ENCODE measurements around the gene LAMA2. TPM values are rescaled to one million over a fixed set of nuclear protein-coding genes. Genes with fewer than 3 reads are reported as not detected.

The LAMA2 gene
- total RNA-seq, 1 donor from 2014 or later: 1.8 TPM

DNA sequence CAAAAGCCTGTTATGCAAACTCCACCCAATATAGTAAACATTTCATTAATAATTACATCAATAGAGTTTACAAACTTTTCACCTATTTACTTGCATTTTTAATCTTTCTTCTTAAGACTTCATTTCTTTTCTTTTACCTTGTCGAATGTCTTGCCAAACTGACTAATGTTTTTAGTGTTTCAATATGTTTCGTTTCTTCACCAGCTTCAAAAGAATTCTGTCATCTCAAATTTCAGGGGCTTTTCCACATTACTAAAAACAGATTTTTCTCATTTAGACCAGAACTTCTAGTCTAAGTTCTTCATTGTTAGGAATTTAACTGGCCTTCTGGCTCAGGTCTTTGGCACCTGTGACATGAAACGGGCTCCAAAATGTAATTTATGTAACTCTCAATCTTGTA lies 630.5 kb downstream of the LAMA2 start:
- DNase-seq (ENCODE audit: low read depth, low spot score): no peak

DNA sequence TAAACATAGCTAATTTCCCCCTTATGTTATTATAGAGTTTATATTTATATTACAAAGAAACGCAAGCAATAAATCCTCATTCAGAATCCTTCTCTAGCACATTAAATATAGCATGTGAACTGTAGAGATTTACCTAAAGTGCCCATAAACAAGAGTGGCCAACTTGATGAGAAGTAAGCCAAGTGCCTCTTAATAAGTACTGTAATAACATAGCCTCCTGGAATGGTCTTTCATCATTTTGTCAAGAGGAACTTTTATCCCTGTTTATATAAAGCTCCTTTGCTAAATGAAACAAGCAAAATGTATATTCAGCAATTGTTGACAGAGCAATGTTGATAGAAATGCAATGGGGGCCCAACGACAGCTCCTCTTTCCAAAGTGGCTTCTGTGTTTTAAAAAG lies 632.1 kb downstream of the LAMA2 start:
- no peak for DNase-seq (ENCODE audit: low read depth, low spot score)

DNA sequence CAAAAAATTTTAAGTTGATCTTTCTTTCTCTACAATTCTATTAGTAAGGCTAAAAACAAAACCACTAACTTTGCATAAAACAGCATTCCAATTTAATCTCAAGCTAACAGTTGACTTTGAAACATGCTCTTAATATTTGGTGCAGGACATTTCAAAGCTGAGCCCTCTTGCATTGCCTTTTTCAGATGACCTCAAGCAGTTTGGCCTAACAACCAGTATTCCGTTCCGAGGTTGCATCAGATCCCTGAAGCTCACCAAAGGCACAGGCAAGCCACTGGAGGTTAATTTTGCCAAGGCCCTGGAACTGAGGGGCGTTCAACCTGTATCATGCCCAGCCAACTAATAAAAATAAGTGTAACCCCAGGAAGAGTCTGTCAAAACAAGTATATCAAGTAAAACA lies 633.1 kb downstream of the LAMA2 start:
- no peak for DNase-seq (ENCODE audit: low read depth, low spot score)

DNA sequence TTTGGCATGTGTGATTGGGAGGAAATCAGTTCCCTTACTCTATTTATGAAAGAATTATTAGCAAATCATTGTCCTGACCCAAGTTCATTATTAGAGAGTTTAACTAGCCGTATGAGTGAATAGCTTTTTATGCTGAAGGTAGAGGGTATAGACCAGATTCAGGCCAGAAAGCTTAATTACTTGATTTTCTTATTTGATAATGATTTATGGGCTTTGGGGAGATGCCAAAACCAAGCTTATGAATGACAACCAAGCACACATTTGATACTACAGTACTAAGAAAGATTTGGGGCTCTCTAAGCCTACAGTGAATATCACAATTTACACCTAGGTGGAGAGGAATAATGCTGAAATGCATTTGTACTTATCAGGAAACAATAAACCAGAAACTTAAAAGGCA lies 633.8 kb downstream of the LAMA2 start:
- DNase-seq (ENCODE audit: low read depth, low spot score): no peak

DNA sequence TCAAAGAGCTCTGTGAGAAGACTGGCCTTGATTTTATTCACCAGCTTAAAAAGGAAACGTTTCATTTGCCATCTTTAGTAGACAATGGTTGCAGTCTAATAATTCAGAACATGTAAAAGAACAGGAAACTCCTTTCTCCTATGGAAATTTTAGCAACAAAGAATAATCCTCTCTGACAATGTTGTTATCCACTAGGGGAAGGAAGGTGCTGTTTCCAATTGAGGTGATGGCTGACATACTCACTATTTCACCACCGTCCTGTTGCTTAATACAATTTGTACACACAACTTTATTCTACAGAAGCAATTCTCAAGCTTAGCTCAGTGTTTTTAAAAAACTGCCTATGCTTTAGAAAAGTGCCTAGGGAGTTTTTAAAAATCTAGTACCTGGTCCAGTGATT lies 634.4 kb downstream of the LAMA2 start:
- no peak for DNase-seq (ENCODE audit: low read depth, low spot score)

DNA sequence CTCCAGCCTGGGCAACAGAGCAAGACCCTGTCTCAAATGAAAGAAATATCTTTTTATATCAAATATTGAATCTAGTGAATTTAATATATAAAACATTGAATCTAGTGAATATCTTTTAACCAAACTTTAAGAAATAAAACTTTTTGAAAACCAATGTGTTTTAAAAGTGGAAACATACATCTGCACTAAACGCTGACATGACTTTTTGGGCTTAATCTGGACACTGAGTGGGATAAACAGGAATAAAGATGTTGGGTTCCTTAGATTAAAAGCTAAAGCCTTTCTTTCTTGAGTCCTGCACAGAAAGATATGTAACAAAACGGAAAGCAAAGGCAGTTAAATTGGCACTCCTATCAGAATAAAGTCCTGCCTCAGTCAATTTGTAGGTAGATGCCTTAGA lies 636.8 kb downstream of the LAMA2 start:
- no peak for DNase-seq (ENCODE audit: low read depth, low spot score)

DNA sequence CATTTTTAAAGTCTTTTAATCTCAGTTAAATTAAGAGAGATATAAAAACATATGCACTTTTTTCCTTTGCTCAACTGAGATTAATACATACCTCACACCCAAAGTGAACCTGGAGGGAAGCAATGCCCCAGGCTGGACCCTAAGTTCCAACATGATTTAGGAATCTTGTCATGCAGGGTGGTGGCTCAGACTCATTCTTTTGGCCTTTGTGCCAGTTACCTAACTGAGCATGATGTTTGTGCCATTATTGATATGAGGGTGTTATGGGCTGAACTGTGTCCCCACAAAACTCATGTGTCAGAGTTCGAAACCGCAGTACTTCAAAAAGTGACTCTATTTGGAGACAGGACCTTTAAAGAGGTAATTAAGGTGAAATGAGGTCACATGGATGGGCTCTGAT lies 639.0 kb downstream of the LAMA2 start:
- DNase-seq (ENCODE audit: low read depth, low spot score): no peak

DNA sequence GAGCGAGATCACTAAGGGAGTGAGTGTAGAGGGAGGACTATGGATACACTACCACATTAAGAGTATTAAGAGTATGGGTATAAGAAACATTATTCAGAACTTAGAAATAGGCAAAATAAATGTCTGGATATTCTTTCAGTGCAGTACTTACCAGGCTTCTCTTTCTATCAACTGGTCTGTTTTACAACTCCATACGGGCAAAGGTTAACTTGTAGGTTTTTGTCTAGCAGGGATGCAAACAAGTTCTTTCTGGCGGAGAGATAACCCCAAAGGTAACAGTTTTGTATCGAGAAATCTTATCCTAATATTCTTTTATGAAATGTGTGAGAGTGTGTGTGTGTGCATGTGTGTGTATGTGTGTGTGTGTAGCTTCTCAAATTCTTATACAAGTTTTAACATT lies 640.9 kb downstream of the LAMA2 start:
- DNase-seq (ENCODE audit: low read depth, low spot score): no peak

DNA sequence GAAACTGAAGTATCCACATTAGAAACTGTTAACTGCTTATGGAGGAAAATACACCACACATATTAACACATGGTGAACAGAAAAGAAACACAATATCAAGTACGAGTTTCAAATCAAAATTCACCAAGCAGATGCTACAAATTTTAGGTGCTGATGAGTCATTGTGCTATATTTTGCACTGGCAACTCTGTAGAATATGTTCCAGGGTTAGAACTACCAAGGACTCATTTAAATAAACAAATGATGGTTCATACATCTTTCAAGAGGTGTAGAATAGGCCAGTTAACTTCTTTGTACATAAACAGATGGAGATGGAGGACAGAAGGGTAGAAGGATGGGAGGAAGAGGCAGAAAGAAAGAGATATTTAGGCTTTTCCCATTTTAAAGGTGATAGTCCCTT lies 642.1 kb downstream of the LAMA2 start:
- DNase-seq (ENCODE audit: low read depth, low spot score): no peak

DNA sequence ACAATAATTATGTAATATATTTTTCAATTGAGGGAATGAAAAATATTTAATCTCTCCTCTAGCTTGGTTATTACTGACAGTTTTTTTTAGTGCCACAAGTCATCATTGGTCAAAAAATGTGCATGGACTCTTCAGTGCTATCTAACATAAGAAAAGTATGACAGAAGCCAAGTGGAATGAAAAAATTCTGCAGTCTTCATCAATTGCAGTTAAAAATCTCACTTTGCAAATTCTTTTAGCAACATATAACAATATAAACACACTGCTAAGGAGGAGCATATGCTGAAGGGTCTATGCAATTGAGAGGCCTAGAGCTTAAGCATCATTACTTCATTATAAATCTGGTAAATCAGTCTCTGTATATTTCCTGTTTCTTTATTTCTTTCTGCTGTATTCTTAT lies 652.0 kb downstream of the LAMA2 start:
- DNase-seq (ENCODE audit: low read depth, low spot score): no peak

DNA sequence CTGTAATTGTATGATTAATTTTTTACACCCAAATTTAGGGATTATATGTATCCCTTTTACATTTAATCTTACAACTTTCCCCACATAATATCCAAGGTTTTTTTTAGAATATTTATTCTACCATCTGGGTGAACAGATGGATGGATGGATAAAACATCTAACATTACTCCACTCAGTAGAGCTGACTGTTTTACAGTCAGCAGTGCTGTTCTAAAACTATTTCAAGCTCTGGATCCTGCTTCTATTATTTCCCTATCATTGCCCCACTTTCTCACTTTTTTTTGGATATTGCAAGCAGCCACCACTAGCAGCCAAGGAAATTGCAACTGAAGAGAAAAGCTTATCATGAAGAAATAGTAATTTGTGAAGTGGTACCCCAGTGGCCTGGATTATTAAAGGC lies 653.3 kb downstream of the LAMA2 start:
- DNase-seq (ENCODE audit: low read depth, low spot score): no peak

DNA sequence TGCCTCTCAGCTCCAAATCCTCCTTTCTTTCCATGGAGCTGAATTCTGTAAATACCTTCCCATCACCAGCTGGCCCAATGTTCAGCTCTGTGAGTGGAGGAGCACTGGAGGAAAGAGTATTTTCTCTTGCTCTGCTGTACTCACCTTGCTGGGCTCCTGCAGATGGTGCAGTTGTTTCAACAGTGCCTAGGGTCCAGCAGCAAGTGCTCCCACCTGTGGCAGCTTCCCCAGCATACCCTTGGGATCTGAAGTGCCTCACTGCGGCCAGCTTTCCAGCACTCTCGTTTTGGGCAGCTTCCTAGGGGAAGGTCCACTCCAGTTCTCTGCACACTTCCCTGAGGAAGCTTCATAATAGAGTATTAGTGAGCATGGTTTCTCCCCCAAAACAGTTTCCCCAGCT lies 656.1 kb downstream of the LAMA2 start:
- DNase-seq (ENCODE audit: low read depth, low spot score): no peak

DNA sequence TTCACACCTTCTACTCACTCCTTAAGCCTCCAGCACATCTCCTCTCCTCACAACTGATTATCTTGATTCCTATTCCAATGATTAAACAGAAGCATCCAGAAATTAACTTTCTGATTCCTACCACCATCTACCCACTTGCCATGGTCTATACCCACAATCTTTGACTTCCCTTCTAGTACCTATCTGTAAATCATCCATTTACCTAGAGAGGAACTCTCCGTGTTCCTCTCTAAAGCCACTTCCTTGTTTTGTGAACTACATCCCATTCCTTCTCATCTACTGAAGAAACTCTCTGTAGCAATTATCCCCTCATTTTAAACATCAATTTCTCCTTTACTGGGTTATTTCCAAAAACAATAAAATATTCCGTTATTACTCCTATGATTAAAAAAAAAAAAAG lies 659.8 kb downstream of the LAMA2 start:
- no peak for DNase-seq (ENCODE audit: low read depth, low spot score)

DNA sequence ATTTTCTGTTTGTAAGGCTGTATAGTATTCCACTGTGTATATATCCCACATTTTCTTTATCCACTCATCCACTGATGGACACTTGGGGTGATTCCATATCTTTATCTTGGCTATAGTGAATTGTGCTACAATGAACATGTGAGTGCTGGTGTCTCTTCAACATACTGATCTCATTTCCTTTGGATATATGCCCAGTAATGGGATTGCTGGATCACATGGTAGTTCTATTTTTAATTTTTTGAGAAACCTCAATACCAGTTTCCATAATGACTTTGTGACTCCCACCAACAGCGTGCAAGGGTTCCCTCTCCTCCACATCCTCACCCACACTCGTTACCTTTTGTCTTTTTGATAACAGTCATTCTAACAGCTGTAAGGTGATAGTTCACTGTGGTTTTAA lies 661.0 kb downstream of the LAMA2 start:
- DNase-seq (ENCODE audit: low read depth, low spot score): no peak

DNA sequence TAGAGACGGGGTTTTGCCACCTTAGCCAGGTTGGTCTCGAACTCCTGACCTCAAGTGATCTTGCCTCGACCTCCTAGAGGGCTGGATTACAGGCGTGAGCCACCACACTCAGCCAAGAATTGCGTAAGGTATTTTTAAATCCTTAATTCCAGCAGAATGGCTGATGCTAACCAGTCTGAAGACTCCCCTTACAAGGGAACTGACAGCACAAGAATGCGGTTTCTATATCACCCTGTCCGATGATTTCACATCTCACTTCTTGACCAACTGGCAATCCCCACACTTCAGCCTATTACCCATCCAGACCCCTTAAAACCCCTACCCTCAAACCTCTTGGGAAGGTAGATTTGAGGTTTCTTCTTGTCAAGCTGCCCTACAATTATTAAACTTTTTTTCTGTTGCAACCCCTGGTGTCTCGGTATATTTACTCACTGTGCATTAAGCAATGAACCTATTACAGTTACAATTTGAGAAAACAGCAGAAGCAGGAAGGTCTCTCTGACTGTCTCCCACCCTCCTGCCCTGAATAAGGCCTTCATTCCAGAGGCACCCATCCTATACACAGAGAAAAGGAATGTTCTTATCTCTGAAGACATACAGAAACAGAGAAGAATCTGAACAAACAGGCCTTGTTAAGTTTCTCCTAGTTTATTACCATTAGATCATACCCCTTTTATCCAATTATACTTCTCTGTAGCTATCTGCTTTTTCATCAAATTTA lies 662.1 kb downstream of the LAMA2 start:
- DNase-seq (ENCODE audit: low read depth, low spot score): no peak

DNA sequence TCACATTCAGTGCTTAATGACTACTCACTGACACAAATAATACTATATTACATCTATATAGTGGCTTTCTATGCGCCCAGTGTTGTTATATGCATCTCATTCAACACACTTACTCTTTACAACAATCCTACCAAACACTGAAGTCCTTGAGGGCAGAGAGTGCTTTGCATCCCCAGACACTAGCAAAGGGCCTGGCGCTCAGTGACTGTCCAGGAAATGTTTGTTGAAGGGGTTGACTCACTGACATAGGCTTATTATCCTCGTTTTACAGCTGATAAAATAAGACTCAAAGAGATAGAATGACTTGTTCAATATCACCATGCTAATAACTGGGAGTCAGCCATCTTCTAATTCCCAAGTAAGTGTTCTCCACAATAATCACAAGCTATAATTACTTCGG lies 663.8 kb downstream of the LAMA2 start:
- DNase-seq (ENCODE audit: low read depth, low spot score): no peak

DNA sequence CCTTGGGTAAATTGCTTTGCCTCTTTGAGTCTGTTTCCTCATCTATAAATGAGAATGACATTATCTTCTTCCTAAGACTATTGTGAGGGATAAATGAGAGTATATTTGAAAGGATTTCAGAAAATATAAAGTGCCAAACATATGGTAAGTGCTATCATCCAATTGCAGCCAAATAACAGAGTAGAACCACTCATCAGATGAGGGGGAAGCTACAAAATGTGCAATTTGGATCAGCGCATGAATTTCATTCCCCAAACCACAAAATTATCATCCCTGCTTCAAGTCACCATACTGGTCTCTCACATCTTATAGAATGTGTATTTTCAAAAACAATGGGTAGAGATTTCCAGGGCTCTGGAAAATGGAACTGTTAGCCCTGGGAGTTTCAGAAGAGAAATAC lies 668.5 kb downstream of the LAMA2 start:
- no peak for DNase-seq (ENCODE audit: low read depth, low spot score)

DNA sequence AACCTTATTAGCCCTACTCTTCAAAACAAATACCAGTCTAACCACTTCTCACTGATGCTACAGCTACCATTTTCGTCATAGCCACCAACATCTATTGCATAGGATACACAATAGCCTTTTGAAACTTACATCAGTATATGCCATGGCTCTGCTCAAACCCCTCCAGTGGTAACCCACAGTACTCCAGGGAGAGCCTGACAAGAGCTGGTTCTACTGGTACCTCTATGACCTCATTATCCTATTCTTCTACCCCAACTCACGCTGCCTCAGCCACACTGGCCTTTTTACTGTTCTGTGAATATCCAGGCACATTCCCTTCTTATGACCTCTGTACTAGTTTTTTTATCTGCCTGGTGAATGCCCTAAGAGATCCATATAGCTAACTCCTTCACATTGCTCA lies 669.5 kb downstream of the LAMA2 start:
- no peak for DNase-seq (ENCODE audit: low read depth, low spot score)

DNA sequence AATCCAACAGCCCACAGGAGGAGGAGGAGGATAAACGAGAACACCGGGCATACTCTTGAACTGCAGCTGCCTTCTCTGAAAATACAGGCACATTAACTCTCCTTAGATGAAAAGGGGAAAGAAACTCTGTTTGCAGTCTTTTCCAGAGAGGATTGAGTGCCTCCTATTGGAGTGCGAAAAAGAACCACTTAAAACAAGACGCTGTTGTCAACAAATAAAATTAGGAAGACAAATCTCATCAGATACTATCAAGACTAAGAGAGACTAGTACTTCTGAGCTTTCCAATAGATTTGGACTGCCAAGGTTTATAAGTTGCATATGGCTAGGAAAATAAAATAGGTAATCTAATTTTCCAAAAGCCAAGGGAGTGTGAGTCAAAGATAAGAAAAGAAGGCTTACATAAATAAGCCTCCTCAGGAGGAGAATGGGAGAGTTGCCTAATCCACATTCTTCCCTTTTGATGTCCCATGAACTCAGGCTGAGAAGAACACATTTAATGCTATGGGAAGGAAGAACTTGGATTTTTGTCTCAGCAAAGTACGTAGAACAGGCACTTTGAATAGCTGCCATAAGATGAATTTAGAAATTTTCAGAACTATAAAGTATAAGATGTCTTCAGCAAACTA lies 672.4 kb downstream of the LAMA2 start:
- DNase-seq (ENCODE audit: low read depth, low spot score): no peak

DNA sequence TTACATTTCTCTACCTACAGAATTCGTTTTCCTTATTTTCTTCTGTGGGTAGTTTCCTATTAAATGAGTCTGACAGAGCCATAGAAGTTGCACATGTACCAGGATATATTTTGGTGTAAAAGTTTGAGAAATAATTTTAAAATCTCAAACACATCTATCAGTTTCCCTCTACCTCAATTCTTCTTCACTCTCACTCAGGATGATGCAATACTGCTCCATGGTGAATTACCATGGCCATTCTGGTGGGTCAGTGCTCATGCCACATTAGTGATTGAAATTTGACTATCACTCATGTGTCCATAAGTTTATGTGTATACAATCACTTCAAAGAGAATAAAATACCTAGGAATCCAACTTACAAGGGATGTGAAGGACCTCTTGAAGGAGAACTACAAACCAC lies 675.3 kb downstream of the LAMA2 start:
- no peak for DNase-seq (ENCODE audit: low read depth, low spot score)

DNA sequence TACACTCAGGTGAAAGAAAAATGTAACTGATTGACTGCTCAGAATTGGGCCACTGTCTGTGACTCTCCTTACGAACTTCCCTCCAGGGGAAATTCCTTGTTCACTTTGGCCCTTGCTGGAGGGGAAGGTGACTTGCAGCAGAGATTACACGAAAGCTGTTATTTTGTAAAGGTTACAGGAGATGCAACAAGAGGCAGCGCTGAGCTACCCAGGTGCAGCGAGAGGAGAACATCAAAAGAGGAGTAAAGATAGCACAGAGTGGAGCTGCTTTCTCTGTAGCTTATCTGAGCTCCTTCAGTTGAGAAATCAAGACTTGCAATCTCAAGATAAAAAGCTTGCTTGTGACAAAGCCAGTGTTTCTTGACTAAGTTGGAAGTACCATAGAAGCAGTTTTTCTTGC lies 682.4 kb downstream of the LAMA2 start:
- no peak for DNase-seq (ENCODE audit: low read depth, low spot score)

DNA sequence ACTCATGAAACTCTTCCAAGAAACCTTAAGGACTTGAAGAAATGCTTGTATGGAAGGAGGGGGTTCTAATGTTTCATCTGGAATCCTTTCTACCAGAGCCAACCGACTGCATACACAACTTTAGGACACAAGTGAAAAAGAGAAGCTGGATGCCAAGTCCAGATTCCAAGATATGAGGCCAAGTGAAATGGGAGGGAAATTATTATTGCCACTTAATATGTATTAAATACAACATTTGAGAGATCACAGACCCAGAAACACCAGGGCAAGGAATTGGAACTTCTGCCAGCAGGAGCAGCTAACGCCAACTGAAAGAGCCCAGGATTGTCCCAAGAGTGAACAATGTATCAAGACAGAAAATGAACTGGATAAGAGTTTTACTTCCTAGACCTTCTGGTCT lies 682.9 kb downstream of the LAMA2 start:
- DNase-seq (ENCODE audit: low read depth, low spot score): no peak
